DND-41 (cell line): Measurements from ENCODE around the gene SHFL.

ENCODE experiments used
- ATAC-seq: fragments of 200-7000 bp; cut with Tn5 transposase; 3 replicates; pipeline ENCODE4 v1.9.1; 2021; ENCODE audit warnings: low read depth; ENCODE audit not compliant: insufficient read depth
- DNase-seq: peaks from one replicate; pipeline ENCODE4 v3.0.0-alpha.2; 2020
- H2AFZ ChIP-seq: 2 replicates; pipeline ENCODE4 v1.6.0; 2012; ENCODE audit warnings: low read depth, low read length
- H3K27ac ChIP-seq: 2 replicates; pipeline ENCODE4 v1.5.1; 2012; ENCODE audit warnings: low read length, inconsistent platforms
- H3K27me3 ChIP-seq: fragments of 200-600 bp; sonication (generic); 2 replicates; pipeline ENCODE4 v1.6.0; 2012; ENCODE audit warnings: low read length, mild to moderate bottlenecking, inconsistent platforms; ENCODE audit not compliant: insufficient read depth, poor library complexity
- H3K36me3 ChIP-seq: 2 replicates; pipeline ENCODE4 v1.5.1; 2012; ENCODE audit warnings: low read length, inconsistent platforms; ENCODE audit not compliant: insufficient read depth
- H3K4me1 ChIP-seq: 2 replicates; pipeline ENCODE4 v1.5.1; 2012; ENCODE audit warnings: mild to moderate bottlenecking, low read length; ENCODE audit not compliant: insufficient read depth
- H3K4me2 ChIP-seq: 2 replicates; pipeline ENCODE4 v1.6.0; 2012; ENCODE audit warnings: mild to moderate bottlenecking, moderate library complexity, low read length, inconsistent platforms; ENCODE audit not compliant: insufficient read depth
- H3K4me3 ChIP-seq, 2 experiments: fragments of 200-600 bp in 1 of 2; shearing (Covaris generic) in 1 of 2; 2 replicates each; pipeline ENCODE4 v1.5.1; 2012 to 2016; ENCODE audit warnings: inconsistent platforms in 2 of 2, low read length in 2 of 2, mild to moderate bottlenecking in 2 of 2, low read depth in 1 of 2, moderate library complexity in 1 of 2
- H3K79me2 ChIP-seq: 2 replicates; pipeline ENCODE4 v1.6.0; 2012; ENCODE audit warnings: low read length, inconsistent platforms; ENCODE audit not compliant: insufficient read depth
- H3K9ac ChIP-seq: 2 replicates; pipeline ENCODE4 v1.6.0; 2012; ENCODE audit warnings: low read depth, mild to moderate bottlenecking, inconsistent platforms, low read length, moderate library complexity
- H3K9me3 ChIP-seq: 2 replicates; pipeline ENCODE4 v1.5.1; 2012; ENCODE audit warnings: low read length, moderate library complexity, mild to moderate bottlenecking, inconsistent platforms; ENCODE audit not compliant: insufficient read depth, severe bottlenecking
- H4K20me1 ChIP-seq: 2 replicates; pipeline ENCODE4 v1.6.0; 2012; ENCODE audit warnings: low read length; ENCODE audit not compliant: insufficient read depth
- EZH2 ChIP-seq: IDR thresholded peaks from 3 replicates; pipeline ENCODE4 v1.6.1; 2012; ENCODE audit warnings: borderline replicate concordance, low read depth, mild to moderate bottlenecking, moderate library complexity, low read length, inconsistent platforms; ENCODE audit not compliant: severe bottlenecking
- TF ChIP-seq, protein P1 (sequence below): IDR thresholded peaks from 2 replicates; pipeline ENCODE4 v1.5.1; 2012; ENCODE audit warnings: borderline replicate concordance, low read length, moderate library complexity, mild to moderate bottlenecking; ENCODE audit not compliant: poor library complexity, severe bottlenecking; ENCODE audit errors: extremely low read depth

SHFL gene

GRCh38 chr19:10095948-10096614 lies 10.0 kb downstream of the SHFL start:
- 0 out of 2 replicates have a peak, but pooled peaks cover 3% of the 10 kb centered on the region for H4K20me1 ChIP-seq
- no peak for DNase-seq
- no peak overlapping the region for H3K4me2 ChIP-seq
- TF ChIP-seq, protein P1, sequence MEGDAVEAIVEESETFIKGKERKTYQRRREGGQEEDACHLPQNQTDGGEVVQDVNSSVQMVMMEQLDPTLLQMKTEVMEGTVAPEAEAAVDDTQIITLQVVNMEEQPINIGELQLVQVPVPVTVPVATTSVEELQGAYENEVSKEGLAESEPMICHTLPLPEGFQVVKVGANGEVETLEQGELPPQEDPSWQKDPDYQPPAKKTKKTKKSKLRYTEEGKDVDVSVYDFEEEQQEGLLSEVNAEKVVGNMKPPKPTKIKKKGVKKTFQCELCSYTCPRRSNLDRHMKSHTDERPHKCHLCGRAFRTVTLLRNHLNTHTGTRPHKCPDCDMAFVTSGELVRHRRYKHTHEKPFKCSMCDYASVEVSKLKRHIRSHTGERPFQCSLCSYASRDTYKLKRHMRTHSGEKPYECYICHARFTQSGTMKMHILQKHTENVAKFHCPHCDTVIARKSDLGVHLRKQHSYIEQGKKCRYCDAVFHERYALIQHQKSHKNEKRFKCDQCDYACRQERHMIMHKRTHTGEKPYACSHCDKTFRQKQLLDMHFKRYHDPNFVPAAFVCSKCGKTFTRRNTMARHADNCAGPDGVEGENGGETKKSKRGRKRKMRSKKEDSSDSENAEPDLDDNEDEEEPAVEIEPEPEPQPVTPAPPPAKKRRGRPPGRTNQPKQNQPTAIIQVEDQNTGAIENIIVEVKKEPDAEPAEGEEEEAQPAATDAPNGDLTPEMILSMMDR, result no peak
- TF ChIP-seq EZH2, result no peak
- no peak for ATAC-seq
- no peak overlapping the region for H2AFZ ChIP-seq
- no peaks in the 10 kb centered on the region for H3K9me3 ChIP-seq
- H3K4me3 ChIP-seq, result no peak overlapping the region
- peaks cover 2% of the 10 kb centered on the region; the same call in 1 of the 2 replicates for H3K36me3 ChIP-seq
- no peaks in the 10 kb centered on the region for H3K4me1 ChIP-seq
- no peak overlapping the region for H3K9ac ChIP-seq
- H3K79me2 ChIP-seq, result no peaks in the 10 kb centered on the region
- H3K27ac ChIP-seq, result no peak overlapping the region
- no peaks in the 10 kb centered on the region for H3K27me3 ChIP-seq

- 0 out of 2 replicates have a peak, but pooled peaks cover 3% of the 10 kb centered on the region for H4K20me1 ChIP-seq
- H3K4me2 ChIP-seq, result no peak overlapping the region
- H3K27me3 ChIP-seq, result no peaks in the 10 kb centered on the region
- DNase-seq (no peak), ATAC-seq (no peak)
- no peaks in the 10 kb centered on the region for H3K4me1 ChIP-seq
- H3K9me3 ChIP-seq, result no peaks in the 10 kb centered on the region
- H3K9ac ChIP-seq, result no peak overlapping the region
- no peak for TF ChIP-seq EZH2
- TF ChIP-seq, protein P1, result no peak
- no peak overlapping the region for H3K27ac ChIP-seq
- no peak overlapping the region for H3K4me3 ChIP-seq
- H3K36me3 ChIP-seq, result peaks cover 2% of the 10 kb centered on the region; the same call in 1 of the 2 replicates
- H2AFZ ChIP-seq, result no peak overlapping the region
- H3K79me2 ChIP-seq, result no peaks in the 10 kb centered on the region
These were observed 10.5 kb downstream of the SHFL start for GRCh38 chr19:10096615-10096963.

DNA sequence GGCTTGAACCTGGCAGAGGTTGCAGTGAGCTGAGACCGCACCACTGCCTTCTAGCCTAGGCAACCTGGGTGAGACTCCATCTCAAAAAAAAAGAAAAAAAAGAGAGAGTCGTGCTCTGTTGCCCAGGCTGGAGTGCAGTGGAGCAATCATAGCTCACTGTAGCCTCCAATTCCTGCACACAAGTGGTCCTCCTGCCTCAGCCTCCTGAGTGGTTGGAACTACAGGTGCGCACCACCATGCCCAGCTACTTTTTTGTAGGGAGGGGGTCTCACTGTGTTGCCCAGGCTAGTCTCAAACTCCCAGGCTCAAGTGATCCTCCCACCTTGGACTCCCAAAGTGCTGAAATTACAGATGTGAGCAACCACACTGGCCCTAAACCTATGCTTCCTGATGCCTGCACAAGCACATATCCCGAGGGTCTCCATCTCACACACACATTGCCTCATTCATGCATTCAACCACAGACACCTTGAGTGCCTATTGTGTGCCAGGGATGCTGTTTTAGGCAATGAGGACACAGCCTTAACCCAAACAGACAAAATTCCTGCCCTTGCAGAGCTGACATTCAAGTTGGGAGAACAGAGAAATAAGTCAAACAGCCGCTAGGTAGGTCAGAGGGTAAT lies 14.2 kb downstream of the SHFL start:
- Histone ChIP-seq H4K20me1 (no peaks in the 10 kb centered on the region), H3K79me2 (no peaks in the 10 kb centered on the region)

More for the DNA sequence above, 14.2 kb downstream of the SHFL start:
- no peaks in the 10 kb centered on the region for H3K4me1 ChIP-seq
- no peak for ATAC-seq
- no peaks in the 10 kb centered on the region for H3K36me3 ChIP-seq
- H3K4me2 ChIP-seq, result no peak overlapping the region
- DNase-seq, result no peak
- no peak overlapping the region for H3K27ac ChIP-seq
- no peaks in the 10 kb centered on the region for H3K27me3 ChIP-seq
- no peak overlapping the region for H3K4me3 ChIP-seq
- H3K9me3 ChIP-seq, result no peaks in the 10 kb centered on the region
- TF ChIP-seq EZH2, result no peak
- TF ChIP-seq, protein P1, result no peak
- no peak overlapping the region for H2AFZ ChIP-seq
- H3K9ac ChIP-seq, result no peak overlapping the region
